HG03025 (cell line): ENCODE results near the gene PLIN1.

Experiments
- ATAC-seq: cut with Tn5 transposase; IDR thresholded peaks from one replicate; pipeline ENCODE4 v1.9.1; 2021; ENCODE audit warnings: mild to moderate bottlenecking, moderate library complexity; ENCODE audit not compliant: unreplicated experiment, low FRiP score

Gene PLIN1

DNA sequence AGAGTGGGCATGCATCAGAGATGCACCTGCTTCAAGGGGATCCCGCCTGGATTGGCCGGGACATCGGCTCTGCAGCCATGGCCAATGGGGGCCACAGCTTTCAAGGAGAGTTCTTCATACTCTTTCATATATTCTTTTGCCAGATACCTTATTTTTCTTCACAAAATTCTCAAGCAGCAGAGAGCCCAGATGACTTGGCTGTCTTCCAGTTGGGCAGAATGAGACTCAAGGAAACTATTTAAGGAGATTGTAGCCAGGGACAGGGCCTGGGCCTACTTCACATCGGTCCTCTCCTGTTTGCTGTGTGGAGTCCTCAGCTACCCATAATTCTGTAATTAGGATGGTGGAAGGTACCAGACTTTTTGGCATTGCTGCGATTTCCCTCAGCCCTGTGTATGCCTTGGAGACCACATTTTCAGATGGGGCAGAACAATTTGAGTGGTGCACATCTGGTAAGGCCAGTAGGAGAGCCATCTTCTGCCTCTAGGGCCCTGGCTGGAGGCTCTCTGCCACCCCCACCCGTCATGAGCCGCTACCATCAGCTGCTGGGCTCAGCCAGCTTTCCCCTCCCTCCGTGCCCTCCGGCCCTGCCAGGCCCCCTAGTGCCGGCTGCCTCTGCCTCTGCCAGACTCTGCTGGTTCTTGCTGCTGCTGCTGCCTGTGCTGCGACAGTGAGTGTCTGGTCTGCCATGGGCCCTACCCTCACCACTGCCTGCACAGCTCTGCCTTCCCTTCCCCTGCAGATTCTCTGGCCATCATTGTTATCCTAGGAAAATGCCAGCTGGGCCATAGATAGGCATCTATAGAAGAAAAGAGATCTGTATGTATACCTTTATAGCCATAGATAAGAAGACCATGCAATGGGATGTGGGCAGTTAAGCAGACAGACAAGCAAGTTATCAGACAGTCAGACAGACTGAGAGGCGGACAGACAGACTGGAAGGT, 6.7 kb downstream of the PLIN1 start:
- ATAC-seq, result no peak

DNA sequence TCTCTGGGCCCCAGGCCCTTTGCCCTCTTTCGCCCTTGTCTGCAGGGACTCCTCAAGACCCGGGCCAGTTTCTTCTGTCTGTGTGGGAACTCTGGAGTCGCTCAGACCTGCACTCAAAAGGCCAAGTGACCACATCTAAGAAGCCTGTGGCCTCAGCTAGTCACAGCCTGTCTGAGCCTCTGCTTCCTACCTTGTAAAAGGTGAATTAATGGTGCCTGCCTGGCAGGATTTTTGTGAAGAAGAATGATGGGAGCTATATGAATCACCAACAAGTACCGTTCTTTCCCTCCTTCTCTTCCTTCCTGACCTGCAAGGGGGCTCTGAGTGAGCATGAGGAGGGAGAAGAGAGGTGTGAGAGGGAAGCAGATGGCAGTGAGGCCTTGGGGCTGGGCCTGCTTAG, 7.5 kb downstream of the PLIN1 start:
- no peak for ATAC-seq

DNA sequence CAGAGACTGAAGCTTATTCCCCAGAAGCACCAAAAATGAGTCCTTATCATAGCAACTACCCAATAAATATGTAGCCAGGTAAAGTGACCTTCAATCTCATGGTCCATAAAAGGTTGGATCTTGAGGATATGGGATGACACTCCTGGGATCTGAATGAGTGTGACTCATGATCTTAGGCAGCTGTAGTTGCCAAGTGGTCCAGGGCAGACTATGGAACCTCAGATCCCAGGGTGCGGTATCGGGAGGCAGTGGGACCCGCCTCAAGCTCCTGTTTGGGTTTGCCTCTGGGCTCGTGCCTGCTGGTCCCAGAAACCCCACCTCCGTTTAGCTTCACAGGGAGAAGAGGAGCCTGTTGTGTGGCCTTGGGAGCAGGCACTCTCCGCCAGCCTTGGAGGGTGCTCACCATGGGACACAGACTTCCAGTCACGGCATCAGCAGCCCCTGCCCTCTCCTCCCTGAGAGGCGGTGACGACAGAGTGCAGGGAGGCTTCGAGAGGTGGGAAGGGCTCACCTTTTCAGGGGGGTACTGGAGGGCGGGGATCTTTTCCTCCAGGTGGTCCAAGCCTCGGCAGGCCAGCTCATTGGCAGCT, 8.1 kb downstream of the PLIN1 start:
- ATAC-seq, result no peak

DNA sequence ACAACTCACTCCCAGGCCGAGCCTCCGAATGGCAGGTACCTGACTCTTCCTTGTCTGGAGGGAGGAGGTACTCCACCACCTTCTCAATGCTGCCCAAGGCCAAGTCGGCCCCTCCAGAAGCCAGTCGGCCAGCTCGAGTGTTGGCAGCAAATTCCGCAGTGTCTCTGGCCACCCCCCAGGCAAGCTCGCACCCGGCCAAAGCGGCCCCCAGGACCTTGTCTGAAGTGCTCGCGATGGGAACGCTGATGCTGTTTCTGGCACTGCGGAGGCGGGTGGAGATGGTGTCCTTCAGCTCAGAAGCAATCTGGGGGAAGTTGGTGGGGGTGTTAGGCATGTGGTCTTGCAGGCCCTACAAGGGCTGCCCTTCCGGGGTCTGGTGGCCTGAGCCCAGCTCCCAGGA, 9.2 kb downstream of the PLIN1 start:
- ATAC-seq, result no peak

DNA sequence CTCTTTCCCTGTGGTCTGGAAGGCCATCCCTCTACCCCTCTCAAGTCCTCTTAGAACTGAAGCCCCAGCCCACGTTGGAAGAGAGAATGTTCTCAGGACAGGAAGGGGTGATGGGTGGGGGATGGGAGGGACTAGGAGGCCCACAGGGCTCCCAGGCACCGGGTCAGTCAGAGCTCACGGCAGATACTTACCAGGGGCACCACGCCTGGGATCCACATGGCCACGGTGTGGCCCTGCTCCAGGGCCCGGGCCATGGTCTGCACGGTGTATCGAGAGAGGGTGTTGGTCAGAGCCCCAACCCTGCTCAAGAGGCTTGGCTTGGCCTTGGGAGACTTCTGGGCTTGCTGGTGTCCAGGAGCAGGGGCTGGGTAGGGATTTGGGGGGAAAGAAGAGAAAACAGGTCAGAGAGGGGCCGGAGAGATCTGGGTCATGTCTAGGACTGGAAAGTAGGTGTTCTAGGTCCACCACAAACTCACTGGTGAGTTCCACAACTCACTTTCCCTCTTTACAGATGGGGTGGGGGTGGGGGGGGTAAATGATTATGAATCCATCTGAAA, 9.8 kb downstream of the PLIN1 start:
- no peak for ATAC-seq

DNA sequence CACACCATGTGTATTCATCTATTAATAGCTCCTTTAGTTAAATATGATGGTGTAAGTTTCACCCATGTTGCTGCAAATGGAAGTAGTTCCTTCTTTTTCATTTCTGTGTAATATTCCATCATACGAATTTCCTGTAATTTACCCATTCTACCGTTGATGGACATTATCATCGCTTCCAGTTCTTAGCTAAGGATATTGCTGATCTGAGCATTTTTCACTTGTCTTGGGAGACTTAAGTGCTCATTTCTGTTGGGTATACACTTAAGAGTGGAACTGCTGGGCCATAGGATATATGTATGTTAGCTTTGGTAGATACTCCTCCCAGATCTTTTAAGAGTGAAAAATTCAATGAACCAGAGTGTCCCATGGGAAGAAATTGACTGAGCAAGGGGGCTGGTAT, 11.0 kb downstream of the PLIN1 start:
- ATAC-seq, result no peak

DNA sequence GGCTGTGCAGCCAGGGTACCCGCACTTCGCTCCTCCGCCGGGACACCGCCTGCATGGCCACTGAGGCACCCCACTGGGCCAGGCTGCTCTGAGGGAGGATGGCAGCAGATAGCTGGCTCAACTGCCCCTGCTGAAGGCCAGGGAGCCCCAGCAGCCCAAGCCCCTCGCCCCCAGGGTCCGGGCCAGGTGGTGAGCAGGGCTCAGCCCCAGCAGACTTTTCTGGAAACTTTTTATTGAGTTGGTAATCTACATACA, 11.5 kb downstream of the PLIN1 start:
- no peak for ATAC-seq

DNA sequence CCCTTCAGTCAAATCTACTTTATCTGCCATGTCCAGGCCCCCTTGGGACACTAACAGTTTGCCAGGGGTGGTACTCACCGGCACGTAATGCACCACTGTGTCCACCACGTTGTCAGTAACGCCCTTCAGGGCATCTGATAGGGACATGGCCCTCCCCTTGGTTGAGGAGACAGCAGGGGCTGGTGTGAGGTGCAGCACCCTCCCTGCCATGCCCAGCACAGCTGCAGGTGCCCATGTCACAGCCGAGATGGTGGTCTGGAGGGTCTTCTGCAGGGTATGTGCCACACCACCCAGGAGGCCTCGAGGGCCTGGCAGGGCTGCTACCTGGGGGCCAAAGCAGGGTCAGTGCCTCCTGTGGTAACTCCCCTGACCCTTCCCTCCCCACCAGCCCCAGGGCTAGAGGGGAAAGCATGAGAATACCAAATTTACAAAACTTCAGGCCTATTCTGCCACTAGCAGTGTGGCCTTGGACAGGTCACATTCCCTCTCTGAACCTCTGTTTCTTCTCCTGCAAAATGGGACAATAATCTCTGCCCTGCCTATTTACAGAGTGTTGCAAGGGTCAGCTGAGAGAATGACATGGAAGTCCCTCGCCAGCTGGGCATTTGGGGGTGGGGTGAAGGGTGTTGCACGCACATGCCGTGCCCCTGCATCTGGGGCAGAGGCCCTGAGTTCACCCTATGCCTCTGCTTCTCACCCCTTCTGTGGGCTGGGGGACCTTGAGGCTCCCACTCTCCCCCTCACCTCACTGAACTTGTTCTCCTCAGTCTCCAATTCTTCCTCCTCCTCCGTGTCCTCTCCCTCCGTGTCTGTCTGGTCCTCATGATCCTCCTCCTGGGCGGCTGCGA, 12.1 kb downstream of the PLIN1 start:
- ATAC-seq, result no peak

DNA sequence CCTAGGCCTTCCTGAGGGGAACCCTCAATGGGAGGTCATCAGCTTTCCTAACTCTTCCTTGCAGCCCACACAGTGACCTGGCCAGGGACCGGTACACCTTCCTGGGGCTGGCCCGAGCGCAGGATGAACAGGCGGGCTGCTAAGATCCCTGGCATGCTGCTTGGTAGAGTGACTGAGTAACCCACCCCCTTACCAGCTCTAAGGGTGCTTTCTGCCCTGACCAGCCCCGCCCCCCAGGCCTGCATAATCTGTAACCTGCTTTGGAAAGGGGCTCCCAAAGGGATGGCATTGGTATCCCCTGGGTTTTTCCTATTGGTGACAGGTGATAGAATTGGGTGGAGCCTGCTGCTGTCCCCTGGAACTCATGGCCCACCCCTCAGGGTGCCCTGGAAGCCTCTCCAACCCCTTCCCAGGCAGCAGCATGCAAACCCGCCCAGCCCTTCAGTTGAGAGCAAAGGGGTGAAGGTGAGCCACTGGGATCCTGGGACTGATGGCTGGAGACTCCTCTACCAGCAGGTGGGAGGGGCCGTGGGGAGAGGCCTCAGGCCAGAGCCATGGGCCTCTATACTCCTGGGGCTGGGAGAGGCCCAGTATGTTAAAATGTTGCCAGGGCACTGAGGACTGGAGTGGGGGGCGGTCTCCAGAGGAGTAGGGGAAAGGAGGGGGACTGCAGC, 12.8 kb downstream of the PLIN1 start:
- no peak for ATAC-seq

DNA sequence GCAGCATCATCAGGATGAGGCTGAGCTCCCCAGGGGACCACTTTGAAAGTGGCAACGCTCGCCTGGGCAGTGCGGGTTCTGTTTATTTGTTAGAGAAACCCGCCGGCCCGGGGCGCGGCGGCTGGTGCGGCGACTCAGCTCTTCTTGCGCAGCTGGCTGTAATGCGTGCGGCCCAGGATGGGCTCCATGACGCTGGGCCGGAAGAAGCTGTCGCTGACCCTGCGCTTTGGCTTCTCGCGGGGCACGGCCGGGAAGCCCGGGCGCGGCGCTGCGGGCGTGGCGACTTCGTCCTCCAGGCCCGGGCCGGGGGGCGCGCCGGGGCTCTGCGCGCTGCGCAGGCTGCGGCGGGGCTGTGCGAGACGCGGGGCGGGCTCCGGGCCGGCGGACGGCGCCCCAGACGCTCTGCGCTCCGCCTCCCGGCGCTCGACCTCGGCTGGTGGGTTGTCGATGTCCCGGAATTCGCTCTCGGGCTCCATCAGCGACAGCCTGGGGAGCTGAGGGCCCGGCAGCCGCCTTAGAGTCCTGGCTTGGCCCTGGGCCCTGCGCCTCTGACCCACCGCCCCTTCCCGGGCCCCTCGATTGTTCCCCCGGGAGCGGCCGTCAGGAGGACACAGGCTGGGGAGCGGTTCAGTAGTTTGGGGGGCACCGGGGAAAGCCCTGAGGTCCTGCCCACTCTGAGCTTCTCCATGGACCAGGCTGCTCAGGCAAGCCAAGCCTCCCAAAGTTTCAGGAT, 13.6 kb downstream of the PLIN1 start:
- no peak for ATAC-seq

DNA sequence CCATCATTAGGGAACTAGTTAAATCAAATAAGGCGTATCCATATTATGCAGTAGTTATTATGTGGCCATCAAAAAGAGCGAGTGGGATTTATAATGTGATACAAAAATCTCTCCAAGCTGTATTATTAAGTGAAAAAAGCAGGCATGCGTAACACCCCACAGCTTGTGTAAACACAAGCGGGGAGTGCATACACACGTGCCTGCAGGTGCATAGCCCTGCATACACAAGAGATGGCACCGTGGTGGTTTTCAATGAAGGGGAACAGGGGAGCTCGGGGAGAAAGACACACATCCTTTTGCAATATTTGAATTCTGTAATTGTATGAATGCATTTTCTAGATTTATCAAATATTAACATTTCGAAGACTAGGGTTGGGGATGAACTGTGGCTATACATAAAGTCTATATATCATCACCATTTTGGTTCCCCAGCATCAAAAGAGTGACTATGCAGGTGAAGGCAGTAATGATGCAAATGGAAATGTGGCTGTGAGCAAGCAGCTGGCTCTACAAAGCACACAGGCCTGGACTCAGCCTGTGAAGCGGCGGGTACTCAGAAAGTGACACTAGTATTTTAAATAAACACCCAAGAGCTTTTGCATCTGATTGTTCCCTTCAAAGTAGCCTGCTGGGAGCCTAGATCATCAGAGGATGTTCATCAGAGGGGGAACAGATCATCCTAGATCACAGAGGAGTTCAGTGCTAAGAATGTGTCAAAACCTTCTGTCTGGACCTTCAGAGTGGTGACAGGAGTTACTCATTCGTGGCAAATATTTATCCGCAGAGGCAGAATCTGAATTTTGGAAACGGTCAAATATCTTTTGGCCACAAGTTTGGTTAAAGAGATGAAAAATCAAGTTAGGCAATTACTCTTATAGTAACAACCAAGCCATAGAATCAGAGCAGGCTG, 14.5 kb downstream of the PLIN1 start:
- ATAC-seq, result no peak

DNA sequence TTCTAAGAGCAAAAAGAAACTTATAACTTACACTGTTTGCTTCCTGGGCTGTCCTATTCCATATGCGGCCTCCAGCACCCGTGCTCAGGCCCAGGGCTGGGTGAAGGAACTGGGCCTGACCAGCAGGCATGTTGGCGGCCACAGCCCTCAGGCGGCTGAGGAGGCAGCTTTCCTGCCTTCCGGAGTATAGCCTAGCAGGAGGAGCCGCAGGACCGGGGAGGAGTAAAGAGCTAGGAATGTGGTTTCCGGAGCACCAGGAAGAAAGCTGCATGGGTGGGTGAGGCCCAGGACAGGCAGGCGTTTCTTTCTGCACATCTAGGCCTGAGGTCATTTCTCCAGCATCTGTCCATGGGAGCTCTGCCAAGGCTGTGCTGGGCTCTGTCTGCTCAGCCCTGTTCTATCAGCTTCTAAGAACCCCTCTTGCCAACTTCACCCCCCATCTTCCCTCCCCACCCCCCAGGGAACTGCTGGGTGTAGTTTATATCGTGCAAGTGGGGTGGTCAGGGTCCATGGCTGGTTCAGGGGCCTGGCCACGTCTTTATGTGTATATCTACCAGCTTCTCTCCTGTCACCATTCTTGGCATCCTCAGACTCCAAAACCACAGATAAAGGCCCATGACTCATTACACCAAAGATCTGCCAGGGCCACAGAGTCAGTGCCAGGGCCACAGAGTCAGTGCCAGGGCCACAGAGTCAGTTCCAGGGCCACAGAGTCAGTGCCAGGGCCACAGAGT, 16.1 kb downstream of the PLIN1 start:
- ATAC-seq, result no peak

DNA sequence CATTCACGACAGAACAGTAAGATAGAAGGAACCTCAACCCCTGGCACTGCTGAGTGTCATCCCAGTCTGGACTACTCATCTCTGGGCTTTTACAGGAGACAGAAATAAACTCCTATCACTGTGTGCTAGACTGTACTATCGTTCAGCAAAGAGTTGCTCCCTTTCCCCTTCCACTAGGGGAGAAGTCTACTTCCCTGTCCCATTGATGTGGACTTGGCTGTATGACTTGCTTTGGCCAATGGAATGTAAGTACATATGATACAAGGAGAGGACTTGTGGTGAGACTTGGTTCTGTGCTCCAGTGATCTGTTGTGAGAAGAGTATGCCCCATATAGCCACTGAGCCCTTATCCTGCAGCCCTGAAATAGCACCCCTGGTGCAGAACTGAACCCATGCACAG, 18.6 kb downstream of the PLIN1 start:
- ATAC-seq, result no peak

DNA sequence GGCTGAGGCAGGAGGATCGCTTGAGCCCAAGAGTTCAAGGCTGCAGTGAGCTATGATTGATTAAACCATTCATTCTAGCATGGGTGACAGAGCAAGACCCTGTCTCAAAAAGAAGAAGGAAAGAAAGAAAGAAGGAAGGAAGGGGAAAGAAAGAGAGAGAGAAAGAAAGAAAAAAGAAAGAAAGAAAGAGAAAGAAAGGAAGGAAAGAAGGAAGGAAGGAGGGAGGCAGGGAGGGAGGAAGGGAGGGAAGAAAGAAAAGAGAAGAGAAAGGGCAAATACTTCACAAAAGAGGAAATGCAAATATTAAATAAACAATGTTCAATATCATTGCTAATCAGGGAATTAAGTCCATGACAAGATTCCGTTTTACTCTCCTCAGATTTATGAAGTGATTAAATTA, 19.9 kb downstream of the PLIN1 start:
- no peak for ATAC-seq

DNA sequence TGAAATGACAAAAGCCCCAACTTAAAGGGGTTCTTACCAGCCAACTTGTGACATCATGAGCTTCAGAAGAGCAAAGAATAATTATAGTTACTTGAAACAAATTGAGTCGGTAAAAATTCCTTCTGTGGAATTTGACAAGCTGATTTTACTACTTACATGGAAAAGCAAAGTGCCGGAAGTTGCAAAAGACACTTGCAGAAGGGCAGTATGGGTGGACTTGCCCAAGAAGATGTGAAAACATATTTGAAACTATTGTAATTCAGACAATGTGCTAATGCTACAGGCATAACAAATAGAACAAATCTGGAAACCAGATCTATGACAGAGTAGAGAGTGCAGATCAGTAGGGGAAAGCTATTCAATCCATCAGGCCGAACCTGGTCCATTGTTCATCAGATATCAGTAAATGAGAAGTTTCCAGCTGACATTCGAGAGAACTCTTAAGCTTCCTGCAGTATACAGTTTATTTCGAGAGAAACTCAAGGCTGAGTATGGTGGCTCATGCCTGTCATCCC, 21.4 kb downstream of the PLIN1 start:
- ATAC-seq, result no peak

DNA sequence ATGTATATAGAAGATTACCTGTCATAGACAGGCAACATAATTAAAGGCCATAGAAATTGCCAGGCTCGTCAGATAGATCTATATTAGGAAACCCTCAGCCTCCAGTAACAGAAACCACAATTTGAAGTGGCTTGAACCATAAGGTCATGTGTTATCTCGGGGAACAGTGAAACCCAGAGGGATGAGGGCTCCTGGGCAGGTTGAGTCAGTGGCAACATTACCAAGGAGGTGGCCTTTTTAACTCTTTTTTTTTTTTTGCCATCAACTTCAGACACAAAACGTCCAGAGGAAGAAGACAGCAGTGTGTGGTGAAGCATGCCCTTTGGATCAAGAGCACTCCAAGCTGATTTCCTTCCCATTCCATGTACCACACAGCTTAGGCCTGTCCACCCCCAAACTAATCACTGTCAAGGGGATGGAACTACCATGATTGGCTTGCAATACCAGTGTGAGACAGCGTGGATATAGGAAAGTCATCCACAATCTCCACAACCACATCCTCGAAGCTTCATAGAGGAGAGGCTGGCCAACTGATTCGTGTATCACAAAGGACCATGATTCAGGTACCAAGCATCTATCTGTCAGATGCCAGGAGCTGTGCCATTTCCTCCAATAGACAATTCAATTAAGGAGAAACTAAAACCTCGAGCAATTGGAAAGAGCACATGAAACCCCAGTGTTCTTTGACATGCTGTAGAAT, 22.9 kb downstream of the PLIN1 start:
- ATAC-seq, result no peak
